ENCODE measurements around the gene ABCC3.

DNA sequence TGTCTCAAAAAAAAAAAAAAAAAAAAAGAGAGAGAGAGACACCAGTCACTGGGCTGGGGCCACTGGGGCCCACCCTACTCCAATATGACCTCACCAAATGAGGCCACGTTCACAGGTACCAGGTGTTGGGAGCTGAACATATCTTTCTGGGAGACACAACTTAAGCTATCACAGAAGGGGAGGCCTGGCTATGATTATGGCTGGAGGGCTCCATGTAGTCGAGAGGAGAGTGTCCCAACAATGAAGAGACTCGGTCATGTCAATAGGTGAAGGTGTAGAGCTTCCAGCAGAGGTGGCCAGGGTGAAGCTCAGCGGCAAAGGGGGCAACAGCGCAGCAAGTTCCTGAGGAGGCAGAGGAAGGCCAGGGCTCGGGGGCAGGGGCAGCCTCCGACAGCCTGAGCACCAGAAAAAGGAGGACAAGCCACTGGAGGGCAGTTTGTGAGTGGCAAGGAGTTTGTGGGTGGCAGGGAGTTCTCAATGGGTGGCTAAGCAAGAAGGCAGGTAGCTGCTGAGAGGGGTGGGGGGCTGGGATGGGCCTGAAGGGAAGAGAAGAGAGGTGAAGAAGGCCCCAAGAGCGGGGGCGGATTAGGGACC is 28.0 kb downstream of the ABCC3 start:
- TF ChIP-seq, protein P1, sequence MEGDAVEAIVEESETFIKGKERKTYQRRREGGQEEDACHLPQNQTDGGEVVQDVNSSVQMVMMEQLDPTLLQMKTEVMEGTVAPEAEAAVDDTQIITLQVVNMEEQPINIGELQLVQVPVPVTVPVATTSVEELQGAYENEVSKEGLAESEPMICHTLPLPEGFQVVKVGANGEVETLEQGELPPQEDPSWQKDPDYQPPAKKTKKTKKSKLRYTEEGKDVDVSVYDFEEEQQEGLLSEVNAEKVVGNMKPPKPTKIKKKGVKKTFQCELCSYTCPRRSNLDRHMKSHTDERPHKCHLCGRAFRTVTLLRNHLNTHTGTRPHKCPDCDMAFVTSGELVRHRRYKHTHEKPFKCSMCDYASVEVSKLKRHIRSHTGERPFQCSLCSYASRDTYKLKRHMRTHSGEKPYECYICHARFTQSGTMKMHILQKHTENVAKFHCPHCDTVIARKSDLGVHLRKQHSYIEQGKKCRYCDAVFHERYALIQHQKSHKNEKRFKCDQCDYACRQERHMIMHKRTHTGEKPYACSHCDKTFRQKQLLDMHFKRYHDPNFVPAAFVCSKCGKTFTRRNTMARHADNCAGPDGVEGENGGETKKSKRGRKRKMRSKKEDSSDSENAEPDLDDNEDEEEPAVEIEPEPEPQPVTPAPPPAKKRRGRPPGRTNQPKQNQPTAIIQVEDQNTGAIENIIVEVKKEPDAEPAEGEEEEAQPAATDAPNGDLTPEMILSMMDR (IDR thresholded peaks at IDR 0.05): no peak
- no peak for TF ChIP-seq POLR2A (IDR thresholded peaks at IDR 0.05)
